Panc1 (cell line): ENCODE results near the gene APOA1. TPM values are rescaled to one million over a fixed set of nuclear protein-coding genes. Genes with fewer than 3 reads are reported as not detected.

ENCODE experiments used
- ATAC-seq: fragments of 200-7000 bp; cut with Tn5 transposase; 2 replicates; pipeline ENCODE4 v1.9.1; 2020; ENCODE audit warnings: mild to moderate bottlenecking, moderate library complexity
- BruUV-seq: library from RNA; stranded (reverse); fragments of 400-500 nt; replicated peaks from 2 replicates; lab custom pipeline; 2021; lab: Mats Ljungman, UMichigan
- CTCF ChIA-PET: fragments of 300-600 bp; sonication (Branson Sonifier 250); formaldehyde crosslinking; loops from one replicate; lab custom pipeline; 2022; ENCODE audit warnings: antibody characterized with exemption; lab: Charles Lee
- POLR2A ChIA-PET: fragments of 300-600 bp; sonication (Branson Sonifier 250); formaldehyde crosslinking; loops from one replicate; lab custom pipeline; 2022; ENCODE audit warnings: antibody characterized with exemption; lab: Charles Lee
- DNase-seq: peaks from one replicate; pipeline ENCODE4 v3.0.0-alpha.2; 2010; ENCODE audit warnings: low read depth, low spot score
- H3K27ac ChIP-seq: 2 replicates; pipeline ENCODE4 v1.5.1; 2011; ENCODE audit warnings: mild to moderate bottlenecking, low read length, inconsistent platforms
- H3K27me3 ChIP-seq: fragments of 200-500 bp; sonication (Bioruptor generic); 2 replicates; pipeline ENCODE4 v1.6.0; 2014; ENCODE audit warnings: low read length, inconsistent platforms; ENCODE audit not compliant: control insufficient read depth, insufficient read depth
- H3K36me3 ChIP-seq: fragments of 200-500 bp; sonication (Bioruptor generic); 2 replicates; pipeline ENCODE4 v1.5.1; 2014; ENCODE audit warnings: inconsistent platforms, mild to moderate bottlenecking, low read length, moderate library complexity; ENCODE audit not compliant: control insufficient read depth, insufficient read depth
- H3K4me1 ChIP-seq: 2 replicates; pipeline ENCODE4 v1.5.1; 2011; ENCODE audit warnings: inconsistent platforms, mild to moderate bottlenecking, low read length, moderate library complexity; ENCODE audit not compliant: control insufficient read depth, insufficient read depth
- H3K4me3 ChIP-seq, 2 experiments: 2 replicates each; pipeline ENCODE4 v1.5.1; 2011 to 2012; ENCODE audit warnings: low read depth in 2 of 2, low read length in 2 of 2, mild to moderate bottlenecking in 2 of 2, inconsistent platforms in 1 of 2, moderate library complexity in 1 of 2
- H3K9me3 ChIP-seq: fragments of 200-500 bp; sonication (Bioruptor generic); 2 replicates; pipeline ENCODE4 v1.5.1; 2014; ENCODE audit warnings: low read depth, mild to moderate bottlenecking, inconsistent platforms, low read length, moderate library complexity; ENCODE audit not compliant: control insufficient read depth, insufficient read depth
- CTCF ChIP-seq: fragments of 450-650 bp; IDR thresholded peaks from 2 replicates; pipeline ENCODE4 v1.5.1; 2017; ENCODE audit warnings: mild to moderate bottlenecking
- POLR2AphosphoS5 ChIP-seq: IDR thresholded peaks from 2 replicates; pipeline ENCODE4 v1.6.1; 2012; ENCODE audit warnings: mild to moderate bottlenecking, low read depth, low read length, moderate library complexity
- REST ChIP-seq, 2 experiments: IDR thresholded peaks; 2 replicates each; pipeline ENCODE4 v1.6.1; 2011 to 2012; ENCODE audit warnings: low read depth in 2 of 2, control low read depth in 1 of 2, low read length in 1 of 2, mild to moderate bottlenecking in 1 of 2, moderate library complexity in 1 of 2; ENCODE audit not compliant: insufficient read depth in 1 of 2
- SIN3A ChIP-seq: IDR thresholded peaks from 2 replicates; pipeline ENCODE4 v1.6.1; 2012; ENCODE audit warnings: low read depth, mild to moderate bottlenecking, low read length, moderate library complexity, borderline replicate concordance; ENCODE audit not compliant: insufficient read depth
- TCF7L2 ChIP-seq: IDR thresholded peaks from 2 replicates; pipeline ENCODE4 v1.6.1; 2011; ENCODE audit warnings: mild to moderate bottlenecking, low read depth, low read length, inconsistent platforms
- in situ Hi-C: cut with HindIII; loops from 2 replicates; pipeline ENCODE4 v1.10.0; 2016; ENCODE audit warnings: low sequenced_read_pairs, low pct_unique_long_range_greater_than_20kb
- intact Hi-C: fragments of 100-400 bp; cut with micrococcal nuclease; formaldehyde crosslinking; loops from one replicate; pipeline ENCODE4 v1.10.0; 2022; ENCODE audit not compliant: unreplicated experiment
- total RNA-seq: library from RNA; stranded (reverse); gene quantifications from one replicate; pipeline ENCODE4 v1.2.1, GENCODE V29; 2021; ENCODE audit not compliant: unreplicated experiment

APOA1 gene
- total RNA-seq, 1 experiment from 2014 or later = 1.7 TPM

- no peaks in the 10 kb centered on the region for H3K36me3 ChIP-seq
- DNase-seq (no peak), ATAC-seq (no peak)
- no peak overlapping the region for H3K4me3 ChIP-seq
- no peaks in the 10 kb centered on the region for H3K9me3 ChIP-seq
- POLR2A ChIA-PET = no interaction called here
- in situ Hi-C loops = no loop called here
- BruUV-seq = no TSS peak
- intact Hi-C loops = no loop called here
- H3K27me3 ChIP-seq = no peaks in the 10 kb centered on the region
- H3K27ac ChIP-seq = no peak overlapping the region
- CTCF ChIA-PET = no interaction called here
- H3K4me1 ChIP-seq = no peaks in the 10 kb centered on the region
- TF ChIP-seq CTCF (no peak), TCF7L2 (no peak), REST (IDR thresholded peaks at IDR 0.05; ENCODE audit: insufficient read depth in 1 of 2, low read depth in 2 of 2, low read length in 1 of 2) (no peak), POLR2AphosphoS5 (no peak), SIN3A (no peak)
Observed at GRCh38 chr11:116830184-116830912, 7.1 kb downstream of the APOA1 start.

- TF ChIP-seq SIN3A (no peak), REST (IDR thresholded peaks at IDR 0.05; ENCODE audit: insufficient read depth in 1 of 2, low read depth in 2 of 2, low read length in 1 of 2) (no peak), CTCF (no peak)
- Histone ChIP-seq H3K9me3 (no peaks in the 10 kb centered on the region), H3K27me3 (no peaks in the 10 kb centered on the region), H3K4me3 (no peak within 1 kb of the TSS), H3K4me1 (no peaks in the 10 kb centered on the region), H3K36me3 (no peaks in the 10 kb centered on the region), H3K27ac (no peak within 1 kb of the TSS)
- in situ Hi-C loops = no loop called here
- no TSS peak for BruUV-seq
- ATAC-seq = no peak
- ChIA-PET POLR2A (no interaction called here), CTCF (no interaction called here)
- no peak for DNase-seq
- intact Hi-C loops = no loop called here
Observed at GRCh38 chr11:116829525-116830183, 7.8 kb downstream of the APOA1 start, which contains the start of gene APOC3. TSS of gene APOC3 (plus strand) at chr11:116829907. CDS start at chr11:116830583, 676 bp downstream.
